WI38 (cell line): Measurements from ENCODE around the gene SEC63.

Experiments
- H3K4me3 ChIP-seq: 2 replicates; pipeline ENCODE4 v1.5.1; 2011; ENCODE audit warnings: low read depth, mild to moderate bottlenecking, control low read depth, low read length
- TF ChIP-seq, protein P1 (sequence below): IDR thresholded peaks from 2 replicates; pipeline ENCODE4 v1.5.1; 2012; ENCODE audit warnings: low read depth, mild to moderate bottlenecking, control low read depth, low read length

SEC63 gene

DNA sequence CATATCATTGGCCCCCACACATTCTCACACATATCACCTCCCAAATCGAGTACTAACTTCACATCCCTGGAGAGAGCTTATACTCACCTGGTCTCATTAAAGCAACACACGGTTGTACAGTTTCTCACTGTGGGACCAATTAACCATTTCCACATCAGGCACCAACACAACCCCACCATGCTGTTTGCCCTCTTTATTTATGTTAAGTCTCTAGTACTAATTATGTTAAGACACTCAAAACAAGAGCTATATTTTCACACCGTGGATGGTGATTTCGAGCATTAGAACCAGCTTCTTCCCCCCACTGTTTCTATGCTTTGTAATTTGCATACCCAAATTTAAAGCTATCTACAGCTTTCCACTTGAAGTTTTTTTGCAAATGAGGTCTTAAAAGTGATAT lies 140.2 kb downstream of the SEC63 start:
- TF ChIP-seq, protein P1, sequence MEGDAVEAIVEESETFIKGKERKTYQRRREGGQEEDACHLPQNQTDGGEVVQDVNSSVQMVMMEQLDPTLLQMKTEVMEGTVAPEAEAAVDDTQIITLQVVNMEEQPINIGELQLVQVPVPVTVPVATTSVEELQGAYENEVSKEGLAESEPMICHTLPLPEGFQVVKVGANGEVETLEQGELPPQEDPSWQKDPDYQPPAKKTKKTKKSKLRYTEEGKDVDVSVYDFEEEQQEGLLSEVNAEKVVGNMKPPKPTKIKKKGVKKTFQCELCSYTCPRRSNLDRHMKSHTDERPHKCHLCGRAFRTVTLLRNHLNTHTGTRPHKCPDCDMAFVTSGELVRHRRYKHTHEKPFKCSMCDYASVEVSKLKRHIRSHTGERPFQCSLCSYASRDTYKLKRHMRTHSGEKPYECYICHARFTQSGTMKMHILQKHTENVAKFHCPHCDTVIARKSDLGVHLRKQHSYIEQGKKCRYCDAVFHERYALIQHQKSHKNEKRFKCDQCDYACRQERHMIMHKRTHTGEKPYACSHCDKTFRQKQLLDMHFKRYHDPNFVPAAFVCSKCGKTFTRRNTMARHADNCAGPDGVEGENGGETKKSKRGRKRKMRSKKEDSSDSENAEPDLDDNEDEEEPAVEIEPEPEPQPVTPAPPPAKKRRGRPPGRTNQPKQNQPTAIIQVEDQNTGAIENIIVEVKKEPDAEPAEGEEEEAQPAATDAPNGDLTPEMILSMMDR: no peak
- H3K4me3 ChIP-seq: no peak overlapping the region
